ENCODE results near the gene SKA2.
"Not testable (repeated sequence)": the region's sequence is repeated elsewhere in the genome, so short reads cannot be mapped to it uniquely, and the experiment has no call there.

Gene SKA2

DNA sequence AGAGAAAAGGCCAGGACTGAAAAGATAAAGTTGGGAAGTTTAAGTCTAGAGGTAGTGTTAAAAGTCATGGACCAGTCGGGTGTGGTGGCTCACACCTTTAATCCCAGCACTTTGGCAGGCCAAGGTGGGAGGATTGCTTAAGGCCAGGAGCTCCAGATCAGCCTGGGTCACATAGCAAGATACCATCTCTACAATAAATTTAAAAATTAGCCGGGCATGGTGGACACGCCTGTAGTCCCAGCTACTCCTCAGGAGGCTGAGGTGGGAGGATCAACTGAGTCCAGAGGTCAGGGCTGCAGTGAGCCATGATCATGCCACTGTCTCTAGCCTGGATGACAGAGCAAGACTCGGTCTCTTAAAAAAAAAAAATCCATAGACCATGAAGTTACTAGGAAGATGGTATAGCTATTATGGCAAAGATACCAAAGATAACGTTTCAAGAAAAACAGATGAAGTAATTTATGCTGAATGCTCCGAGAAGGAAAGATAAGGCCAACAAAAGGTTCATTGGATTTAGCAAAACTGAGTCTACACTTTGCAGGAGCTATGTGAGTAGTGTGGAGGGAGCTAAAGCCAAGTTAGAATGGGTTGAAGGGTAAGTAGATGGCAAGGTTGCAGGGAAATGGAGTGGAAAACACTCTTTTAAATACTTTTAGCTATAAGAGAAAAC, 60.0 kb downstream of the SKA2 start:
- no peak for DNase-seq

DNA sequence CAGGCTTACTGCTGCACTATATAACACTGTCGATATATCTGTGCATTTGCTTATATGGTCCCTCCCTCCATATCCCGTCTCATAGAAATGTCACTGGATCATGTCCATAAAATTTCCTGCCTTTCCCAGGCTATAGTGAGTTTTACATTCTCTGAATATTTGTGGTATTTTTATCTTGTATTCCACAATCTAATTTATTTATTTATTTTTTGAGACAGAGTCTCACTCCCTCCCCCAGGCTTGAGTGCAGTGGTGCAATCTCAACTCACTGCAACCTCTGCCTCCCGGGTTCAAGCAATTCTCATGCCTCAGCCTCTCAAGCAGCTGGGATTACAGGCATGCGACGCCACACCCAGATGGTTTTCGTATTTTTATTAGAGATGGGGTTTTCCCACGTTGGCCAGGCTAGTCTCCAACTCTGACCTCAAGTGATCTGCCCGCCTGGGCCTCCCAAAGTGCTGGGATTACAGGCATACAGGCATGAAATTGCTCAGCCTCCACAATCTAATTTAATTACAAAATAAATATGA, 61.2 kb downstream of the SKA2 start:
- no peak for DNase-seq

DNA sequence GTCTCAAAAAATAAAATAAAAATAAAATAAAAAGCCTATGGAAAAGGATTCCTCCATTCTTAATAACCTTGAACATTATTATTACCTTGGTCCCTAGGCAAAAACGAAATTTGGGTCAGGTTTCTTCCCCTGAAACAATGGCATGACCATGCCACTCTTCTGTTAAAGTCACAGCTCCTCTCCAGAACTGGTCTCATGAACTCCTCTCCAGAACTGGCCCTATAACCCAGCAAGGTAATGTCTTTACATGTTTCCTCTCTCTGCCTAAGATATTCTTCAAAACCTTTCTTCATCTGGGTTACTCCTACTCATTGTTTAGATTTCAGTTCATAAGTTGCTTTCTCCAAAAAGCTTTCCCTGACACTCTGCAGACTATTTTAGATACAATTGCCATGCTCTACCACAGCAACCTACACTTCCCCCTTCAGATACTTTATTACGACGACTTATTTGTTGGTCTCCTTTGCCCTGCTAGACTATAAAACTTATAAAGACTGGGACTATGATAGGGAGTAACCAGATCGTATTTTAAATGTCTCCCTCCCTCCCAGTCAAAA, 61.8 kb downstream of the SKA2 start:
- DNase-seq, result no peak

DNA sequence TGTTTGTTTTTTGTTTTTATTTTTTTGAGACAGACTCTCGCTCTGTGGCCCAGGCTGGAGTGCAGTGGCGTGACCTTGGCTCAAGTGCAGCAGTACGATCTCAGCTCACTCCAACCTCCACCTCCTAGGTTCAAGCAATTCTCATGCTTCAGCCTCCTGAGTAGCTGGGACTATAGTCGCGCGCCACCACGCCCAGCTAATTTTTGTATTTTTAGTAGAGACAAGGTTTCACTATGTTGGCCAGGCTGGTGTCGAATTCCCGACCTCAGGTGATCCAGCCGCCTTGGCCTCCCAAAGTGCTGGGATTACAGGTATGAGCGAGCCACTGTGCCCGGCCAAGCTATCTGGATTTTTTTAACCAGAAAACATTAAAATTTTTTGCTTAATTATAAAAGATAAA, 64.4 kb downstream of the SKA2 start:
- not testable (repeated sequence) for DNase-seq

DNA sequence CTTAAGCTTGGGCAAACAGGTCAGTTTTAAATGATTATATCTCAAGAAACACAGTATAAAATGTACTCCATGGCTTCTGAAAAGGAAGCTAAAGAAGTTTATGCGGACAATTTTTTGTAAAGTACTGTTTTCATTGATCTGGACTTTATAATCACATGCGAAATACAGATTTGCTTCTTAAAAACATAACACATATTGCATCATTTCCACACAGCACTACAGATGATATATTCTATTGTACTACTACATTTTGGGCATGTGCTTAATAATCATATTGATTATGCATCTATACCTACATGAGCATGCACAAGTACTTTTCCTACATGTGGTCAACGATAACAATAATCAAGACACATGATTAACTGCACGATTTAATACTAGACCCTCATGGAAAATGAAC, 70.8 kb downstream of the SKA2 start:
- DNase-seq, result no peak

DNA sequence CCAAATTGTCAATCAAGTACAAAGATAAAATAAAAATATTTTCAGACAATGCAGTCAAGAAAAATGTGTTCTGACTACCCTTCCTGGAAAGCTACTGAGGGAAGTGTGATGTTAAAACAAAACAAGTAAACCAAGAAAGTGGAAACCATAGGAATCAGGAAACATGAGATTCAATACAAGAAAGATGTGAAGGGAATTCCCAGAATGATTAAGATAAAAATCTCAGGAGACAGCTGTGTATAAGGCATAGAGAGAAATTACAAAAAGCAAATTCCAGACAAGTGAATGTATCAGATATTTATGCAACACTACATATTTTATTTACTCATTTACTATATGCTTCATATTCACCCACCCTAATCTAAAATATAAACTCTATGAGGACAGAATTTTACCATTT, 80.5 kb downstream of the SKA2 start:
- no peak for DNase-seq

DNA sequence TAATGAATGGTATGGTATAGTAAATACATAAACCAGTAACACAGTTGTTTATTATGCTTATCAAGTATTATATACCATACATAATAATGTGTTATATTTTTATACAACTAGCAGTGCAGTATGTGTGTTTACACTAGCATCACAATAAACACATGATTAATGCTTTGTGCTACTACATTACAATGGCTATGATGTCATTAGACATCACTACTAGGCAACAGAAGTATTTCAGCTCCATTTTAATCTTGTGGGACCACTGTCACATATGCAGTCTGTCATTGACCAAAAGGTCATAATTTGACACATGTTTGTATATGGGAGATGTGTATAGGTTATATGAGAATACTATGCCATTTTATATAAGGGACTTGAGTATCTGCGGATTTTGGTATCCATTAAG, 81.0 kb downstream of the SKA2 start:
- DNase-seq, result no peak

DNA sequence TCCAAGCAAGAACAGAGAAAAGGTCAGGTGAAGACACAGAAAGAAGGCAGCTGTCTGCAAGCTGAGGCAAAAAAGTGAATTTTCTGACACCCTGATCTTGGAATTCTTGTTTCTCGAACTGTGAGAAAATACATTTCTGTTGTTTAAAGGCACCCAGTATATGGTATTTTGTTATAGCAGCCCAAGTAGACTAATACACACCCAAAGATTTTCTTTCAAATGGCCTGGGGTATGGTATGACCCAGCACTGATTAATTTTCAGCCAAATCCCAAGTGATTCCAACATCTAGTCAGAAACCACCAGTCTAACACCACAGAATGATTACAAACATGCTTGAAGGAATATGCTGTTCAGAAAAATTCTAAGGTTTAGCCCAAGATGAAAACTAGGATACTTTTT, 85.1 kb downstream of the SKA2 start:
- no peak for DNase-seq

DNA sequence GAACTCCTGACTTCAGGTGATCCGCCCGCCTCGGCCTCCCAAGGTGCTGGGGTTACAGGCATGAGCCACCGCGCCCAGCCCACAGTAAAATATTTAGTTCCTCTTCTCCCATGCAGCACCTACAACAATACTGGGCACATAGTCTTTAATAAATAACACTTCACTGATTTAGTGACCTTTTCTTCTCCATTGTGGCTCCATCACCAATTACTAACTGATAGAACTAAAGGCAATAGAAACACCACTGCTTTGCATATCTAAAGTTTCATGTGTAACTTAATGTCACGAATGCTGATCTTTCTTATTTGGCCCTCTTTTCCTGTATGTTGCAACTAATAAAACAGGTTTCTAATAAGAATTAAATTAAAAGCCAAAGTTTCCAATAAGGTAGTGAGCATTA, 87.2 kb downstream of the SKA2 start:
- no peak for DNase-seq

DNA sequence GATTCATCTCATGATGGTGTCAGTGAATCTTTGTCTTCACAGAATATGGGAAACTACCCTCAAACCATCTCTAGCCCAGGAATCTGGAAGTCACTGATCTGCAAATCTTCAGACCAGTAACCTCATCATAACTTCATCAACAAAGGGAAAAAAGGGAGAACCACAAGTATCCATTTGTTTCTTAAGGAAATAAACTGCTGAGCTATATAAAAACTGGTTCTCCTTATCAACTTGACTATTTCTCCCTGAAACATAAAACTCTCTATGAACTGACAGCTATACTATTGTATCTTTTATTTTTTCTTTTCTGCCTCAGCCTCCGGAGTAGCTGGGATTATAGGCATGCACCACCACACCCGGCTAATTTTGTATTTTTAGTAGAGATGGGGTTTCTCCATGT, 87.6 kb downstream of the SKA2 start:
- no peak for DNase-seq

DNA sequence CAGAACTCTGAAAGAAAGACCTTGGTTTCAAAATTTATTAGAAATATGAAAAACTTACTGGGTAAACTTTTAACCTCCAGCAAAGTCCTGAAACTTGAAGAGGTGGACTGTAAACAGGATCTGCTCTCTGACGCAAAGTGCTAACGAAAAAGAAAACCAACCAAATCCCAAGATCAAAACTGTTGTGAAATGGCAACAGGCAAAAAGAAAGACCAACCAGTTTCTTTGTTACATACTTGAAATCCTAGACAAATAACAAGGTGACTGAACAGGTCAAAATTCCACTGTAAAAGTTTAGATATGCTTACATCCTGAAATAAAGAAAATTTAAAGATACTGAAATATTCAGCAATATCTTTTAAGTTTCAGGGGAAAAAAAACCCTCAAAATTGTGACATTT, 92.5 kb downstream of the SKA2 start:
- no peak for DNase-seq

All from central memory CD4-positive, alpha-beta T cell (primary cell).